WTC11 (cell line): Measurements from ENCODE around the gene STXBP3. TPM values are rescaled to one million over a fixed set of nuclear protein-coding genes. Genes with fewer than 3 reads are reported as not detected.

ENCODE experiments used
- ATAC-seq: fragments of 200-7000 bp; cut with Tn5 transposase; 2 replicates; pipeline ENCODE4 v1.10.0; 2021; ENCODE audit warnings: mild to moderate bottlenecking, moderate library complexity
- CTCF ChIA-PET: fragments of 300-600 bp; sonication (Branson Sonifier 250); formaldehyde crosslinking; loops from one replicate; lab custom pipeline; 2021; ENCODE audit warnings: antibody characterized with exemption; lab: Charles Lee
- POLR2A ChIA-PET: fragments of 350-600 bp; sonication (Branson Sonifier 250); formaldehyde crosslinking; loops from one replicate; lab custom pipeline; 2021; ENCODE audit warnings: antibody characterized with exemption; lab: Charles Lee
- DNase-seq: peaks from one replicate; pipeline ENCODE4 v3.0.0; 2021; ENCODE audit warnings: low spot score
- H3K27ac Mint-ChIP-seq: 2 replicates; pipeline ENCODE4 v1.8.0; 2021; ENCODE audit warnings: mixed read lengths
- H3K27me3 Mint-ChIP-seq: 2 replicates; pipeline ENCODE4 v1.8.0; 2021; ENCODE audit warnings: low read depth, mild to moderate bottlenecking, moderate library complexity, mixed read lengths
- H3K36me3 Mint-ChIP-seq: 2 replicates; pipeline ENCODE4 v1.8.0; 2021; ENCODE audit warnings: mixed read lengths
- H3K4me1 Mint-ChIP-seq: 2 replicates; pipeline ENCODE4 v1.8.0; 2022; ENCODE audit warnings: mixed read lengths
- H3K4me3 Mint-ChIP-seq: 2 replicates; pipeline ENCODE4 v1.8.0; 2021; ENCODE audit warnings: mild to moderate bottlenecking, moderate library complexity, mixed read lengths
- H3K9me3 Mint-ChIP-seq: 2 replicates; pipeline ENCODE4 v1.8.0; 2021; ENCODE audit warnings: mixed read lengths
- ELF4 ChIP-seq: sonication (generic); formaldehyde crosslinking; IDR thresholded peaks from 2 replicates; pipeline ENCODE4 v1.8.1; 2022; ENCODE audit warnings: low read depth, mild to moderate bottlenecking, moderate library complexity, missing genetic modification reagents
- TEAD4 ChIP-seq: sonication (generic); formaldehyde crosslinking; IDR thresholded peaks from 2 replicates; pipeline ENCODE4 v1.8.0; 2022; ENCODE audit warnings: mild to moderate bottlenecking, missing genetic modification reagents
- ZBTB21 ChIP-seq: sonication (generic); formaldehyde crosslinking; IDR thresholded peaks from 2 replicates; pipeline ENCODE4 v1.8.1; 2023; ENCODE audit warnings: mild to moderate bottlenecking, missing genetic modification reagents, borderline replicate concordance
- ZNF219 ChIP-seq: sonication (generic); formaldehyde crosslinking; IDR thresholded peaks from 2 replicates; pipeline ENCODE4 v1.8.0; 2023; ENCODE audit warnings: missing genetic modification reagents, mild to moderate bottlenecking, borderline replicate concordance
- ZNF423 ChIP-seq: fragments of 250-450 bp; sonication (Bioruptor Pico); IDR thresholded peaks from 2 replicates; pipeline ENCODE4 v2.1.2; 2022; ENCODE audit warnings: mild to moderate bottlenecking, moderate library complexity
- total RNA-seq: library from RNA; stranded (reverse); gene quantifications from 3 replicates; pipeline ENCODE4 v1.2.3, GENCODE V29; 2021
- TF ChIP-seq, protein P1 (sequence below): sonication (generic); formaldehyde crosslinking; conservative IDR thresholded peaks from 2 replicates; pipeline ENCODE4 v1.8.1; 2023; ENCODE audit warnings: mild to moderate bottlenecking, low read depth, missing genetic modification reagents, moderate library complexity
- TF ChIP-seq, protein P2 (sequence below): sonication (generic); formaldehyde crosslinking; IDR thresholded peaks from 2 replicates; pipeline ENCODE4 v1.8.0; 2022; ENCODE audit warnings: mild to moderate bottlenecking, missing genetic modification reagents
- TF ChIP-seq, protein P3 (sequence below): fragments of 200-600 bp; IDR thresholded peaks from 2 replicates; pipeline ENCODE4 v1.8.0; 2022; ENCODE audit warnings: antibody characterized with exemption
- TF ChIP-seq, protein P4 (sequence below): sonication (generic); formaldehyde crosslinking; IDR thresholded peaks from 2 replicates; pipeline ENCODE4 v1.8.0; 2022; ENCODE audit warnings: mild to moderate bottlenecking, missing genetic modification reagents
- TF ChIP-seq, protein P5 (sequence below): sonication (generic); formaldehyde crosslinking; IDR thresholded peaks from 2 replicates; pipeline ENCODE4 v1.8.0; 2022; ENCODE audit warnings: mild to moderate bottlenecking, missing genetic modification reagents

STXBP3 gene
- total RNA-seq, 1 experiment from 2014 or later, result 26.1 TPM

DNA sequence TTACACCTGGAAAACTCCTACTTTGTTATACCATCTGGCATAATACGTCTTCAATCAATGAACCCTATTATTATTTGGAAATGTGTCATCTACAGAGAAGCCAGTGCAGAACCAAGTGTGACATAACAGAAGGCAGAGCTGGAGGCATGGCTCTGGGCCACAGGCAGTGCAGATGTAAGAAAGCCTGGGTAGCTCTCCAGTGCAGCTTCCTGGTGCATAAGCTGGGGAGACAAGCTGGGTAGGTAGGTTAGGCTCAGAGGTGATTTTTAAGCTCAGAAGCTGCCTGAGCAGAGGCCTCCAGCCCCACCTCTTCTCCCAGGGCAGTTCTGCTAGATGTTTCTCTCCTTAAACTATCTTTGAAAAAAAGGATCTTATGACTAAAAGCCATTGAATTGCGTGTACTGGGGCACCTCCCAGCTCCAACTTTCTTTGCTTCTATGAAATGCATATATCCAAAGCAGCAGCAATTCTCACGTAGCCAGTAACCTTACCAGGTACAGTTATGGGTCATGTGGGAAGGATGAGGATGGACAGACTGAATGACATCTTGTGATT is 79.7 kb downstream of the STXBP3 start (continued):
- TF ChIP-seq, protein P1, sequence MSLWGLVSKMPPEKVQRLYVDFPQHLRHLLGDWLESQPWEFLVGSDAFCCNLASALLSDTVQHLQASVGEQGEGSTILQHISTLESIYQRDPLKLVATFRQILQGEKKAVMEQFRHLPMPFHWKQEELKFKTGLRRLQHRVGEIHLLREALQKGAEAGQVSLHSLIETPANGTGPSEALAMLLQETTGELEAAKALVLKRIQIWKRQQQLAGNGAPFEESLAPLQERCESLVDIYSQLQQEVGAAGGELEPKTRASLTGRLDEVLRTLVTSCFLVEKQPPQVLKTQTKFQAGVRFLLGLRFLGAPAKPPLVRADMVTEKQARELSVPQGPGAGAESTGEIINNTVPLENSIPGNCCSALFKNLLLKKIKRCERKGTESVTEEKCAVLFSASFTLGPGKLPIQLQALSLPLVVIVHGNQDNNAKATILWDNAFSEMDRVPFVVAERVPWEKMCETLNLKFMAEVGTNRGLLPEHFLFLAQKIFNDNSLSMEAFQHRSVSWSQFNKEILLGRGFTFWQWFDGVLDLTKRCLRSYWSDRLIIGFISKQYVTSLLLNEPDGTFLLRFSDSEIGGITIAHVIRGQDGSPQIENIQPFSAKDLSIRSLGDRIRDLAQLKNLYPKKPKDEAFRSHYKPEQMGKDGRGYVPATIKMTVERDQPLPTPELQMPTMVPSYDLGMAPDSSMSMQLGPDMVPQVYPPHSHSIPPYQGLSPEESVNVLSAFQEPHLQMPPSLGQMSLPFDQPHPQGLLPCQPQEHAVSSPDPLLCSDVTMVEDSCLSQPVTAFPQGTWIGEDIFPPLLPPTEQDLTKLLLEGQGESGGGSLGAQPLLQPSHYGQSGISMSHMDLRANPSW (CRISPR knock-in tag), result no peak
- no peak for TF ChIP-seq ZBTB21 (CRISPR knock-in tag)

DNA sequence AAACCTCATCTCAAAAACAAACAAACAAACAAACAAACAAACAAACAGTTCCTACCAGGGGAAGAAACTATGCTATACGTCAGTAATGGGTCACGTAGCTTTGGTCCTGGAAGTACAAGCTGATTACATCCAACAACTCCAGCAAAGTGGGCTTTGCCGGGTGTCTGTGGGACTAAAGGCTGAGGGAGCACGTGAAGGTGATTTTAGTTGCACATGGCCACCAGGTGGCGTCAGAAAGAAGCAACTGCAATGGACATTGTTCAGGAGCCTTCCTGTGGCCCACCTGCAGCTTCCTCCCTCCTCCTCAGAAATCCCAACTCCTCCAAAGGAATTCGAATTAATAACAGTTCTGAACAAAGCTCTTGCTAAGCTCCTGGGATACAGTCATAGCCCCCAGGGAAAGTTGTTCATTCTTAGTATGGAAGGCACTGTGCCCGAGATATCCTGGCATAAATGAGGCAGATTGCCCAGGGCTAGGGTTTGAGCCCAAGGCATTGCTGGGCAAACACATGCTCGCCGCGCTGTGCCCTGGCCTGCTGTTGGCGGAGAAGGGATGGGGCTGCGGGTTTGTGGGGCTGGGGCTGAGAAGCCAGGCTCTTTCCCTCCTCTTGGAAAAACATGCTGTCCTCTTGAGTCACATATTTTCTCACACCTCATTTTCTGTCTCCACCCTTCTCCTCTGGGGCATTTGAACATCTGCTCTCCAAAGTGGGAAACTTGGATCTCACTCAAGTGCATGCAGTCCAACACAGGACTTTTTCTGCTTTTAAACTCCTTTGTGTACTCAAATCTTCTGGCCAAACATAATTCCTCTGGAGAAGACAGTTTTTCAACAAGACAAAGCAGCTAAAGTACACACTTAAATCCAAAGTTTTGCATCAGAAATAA is 81.8 kb downstream of the STXBP3 start:
- TF ChIP-seq, protein P2, sequence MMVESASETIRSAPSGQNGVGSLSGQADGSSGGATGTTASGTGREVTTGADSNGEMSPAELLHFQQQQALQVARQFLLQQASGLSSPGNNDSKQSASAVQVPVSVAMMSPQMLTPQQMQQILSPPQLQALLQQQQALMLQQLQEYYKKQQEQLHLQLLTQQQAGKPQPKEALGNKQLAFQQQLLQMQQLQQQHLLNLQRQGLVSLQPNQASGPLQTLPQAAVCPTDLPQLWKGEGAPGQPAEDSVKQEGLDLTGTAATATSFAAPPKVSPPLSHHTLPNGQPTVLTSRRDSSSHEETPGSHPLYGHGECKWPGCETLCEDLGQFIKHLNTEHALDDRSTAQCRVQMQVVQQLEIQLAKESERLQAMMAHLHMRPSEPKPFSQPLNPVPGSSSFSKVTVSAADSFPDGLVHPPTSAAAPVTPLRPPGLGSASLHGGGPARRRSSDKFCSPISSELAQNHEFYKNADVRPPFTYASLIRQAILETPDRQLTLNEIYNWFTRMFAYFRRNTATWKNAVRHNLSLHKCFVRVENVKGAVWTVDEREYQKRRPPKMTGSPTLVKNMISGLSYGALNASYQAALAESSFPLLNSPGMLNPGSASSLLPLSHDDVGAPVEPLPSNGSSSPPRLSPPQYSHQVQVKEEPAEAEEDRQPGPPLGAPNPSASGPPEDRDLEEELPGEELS (CRISPR knock-in tag), result no peak
- TF ChIP-seq, protein P3, sequence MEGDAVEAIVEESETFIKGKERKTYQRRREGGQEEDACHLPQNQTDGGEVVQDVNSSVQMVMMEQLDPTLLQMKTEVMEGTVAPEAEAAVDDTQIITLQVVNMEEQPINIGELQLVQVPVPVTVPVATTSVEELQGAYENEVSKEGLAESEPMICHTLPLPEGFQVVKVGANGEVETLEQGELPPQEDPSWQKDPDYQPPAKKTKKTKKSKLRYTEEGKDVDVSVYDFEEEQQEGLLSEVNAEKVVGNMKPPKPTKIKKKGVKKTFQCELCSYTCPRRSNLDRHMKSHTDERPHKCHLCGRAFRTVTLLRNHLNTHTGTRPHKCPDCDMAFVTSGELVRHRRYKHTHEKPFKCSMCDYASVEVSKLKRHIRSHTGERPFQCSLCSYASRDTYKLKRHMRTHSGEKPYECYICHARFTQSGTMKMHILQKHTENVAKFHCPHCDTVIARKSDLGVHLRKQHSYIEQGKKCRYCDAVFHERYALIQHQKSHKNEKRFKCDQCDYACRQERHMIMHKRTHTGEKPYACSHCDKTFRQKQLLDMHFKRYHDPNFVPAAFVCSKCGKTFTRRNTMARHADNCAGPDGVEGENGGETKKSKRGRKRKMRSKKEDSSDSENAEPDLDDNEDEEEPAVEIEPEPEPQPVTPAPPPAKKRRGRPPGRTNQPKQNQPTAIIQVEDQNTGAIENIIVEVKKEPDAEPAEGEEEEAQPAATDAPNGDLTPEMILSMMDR, result peak; percentile 45; the same call in 1 of the 2 replicates
- TF ChIP-seq ZNF423 (no peak), TEAD4 (CRISPR knock-in tag) (no peak), ZNF219 (no peak)
- H3K4me3 Mint-ChIP-seq, result no peak overlapping the region
- ChIA-PET POLR2A (no interaction called here), CTCF (interaction anchor here (0.6 to 3.4 kb wide), 8 partner anchors 11 to 116 kb away, joined by 3 to 14 read pairs (median 4); partner anchors contain the start of gene FNDC7)
- H3K27ac Mint-ChIP-seq, result no peak overlapping the region
- ATAC-seq, result peak; percentile 90
- H3K9me3 Mint-ChIP-seq, result no peaks in the 10 kb centered on the region
- DNase-seq, result peak; percentile 69
- H3K36me3 Mint-ChIP-seq, result no peaks in the 10 kb centered on the region
- no peaks in the 10 kb centered on the region for H3K4me1 Mint-ChIP-seq
- no peaks in the 10 kb centered on the region for H3K27me3 Mint-ChIP-seq

DNA sequence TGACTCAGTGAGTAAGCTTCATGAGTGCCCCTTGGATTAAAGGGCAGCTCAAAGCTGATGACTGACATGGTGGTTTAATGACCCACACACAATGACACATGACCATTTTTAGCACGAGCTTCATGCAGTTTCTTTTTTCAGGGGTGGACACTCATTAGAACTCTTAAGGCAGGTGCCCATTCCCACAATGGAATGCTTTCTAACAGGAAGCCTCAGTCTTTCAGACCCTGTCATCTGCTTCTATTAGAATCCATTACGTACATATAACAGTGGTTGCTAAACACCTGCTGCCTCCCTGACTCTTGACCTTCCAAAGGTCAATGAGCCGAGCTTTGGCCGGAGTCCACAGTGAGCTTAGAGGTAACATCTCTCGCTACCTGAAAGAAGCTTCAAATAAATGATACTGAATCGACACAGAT is 83.0 kb downstream of the STXBP3 start:
- H3K27me3 Mint-ChIP-seq, result no peaks in the 10 kb centered on the region
- H3K9me3 Mint-ChIP-seq, result no peaks in the 10 kb centered on the region
- DNase-seq (no peak), ATAC-seq (no peak)
- no peak overlapping the region for H3K27ac Mint-ChIP-seq
- H3K36me3 Mint-ChIP-seq, result no peaks in the 10 kb centered on the region
- H3K4me3 Mint-ChIP-seq, result no peak overlapping the region
- TF ChIP-seq, protein P4, sequence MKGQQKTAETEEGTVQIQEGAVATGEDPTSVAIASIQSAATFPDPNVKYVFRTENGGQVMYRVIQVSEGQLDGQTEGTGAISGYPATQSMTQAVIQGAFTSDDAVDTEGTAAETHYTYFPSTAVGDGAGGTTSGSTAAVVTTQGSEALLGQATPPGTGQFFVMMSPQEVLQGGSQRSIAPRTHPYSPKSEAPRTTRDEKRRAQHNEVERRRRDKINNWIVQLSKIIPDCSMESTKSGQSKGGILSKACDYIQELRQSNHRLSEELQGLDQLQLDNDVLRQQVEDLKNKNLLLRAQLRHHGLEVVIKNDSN, result no peak
- no peak for TF ChIP-seq ELF4 (CRISPR knock-in tag)
- TF ChIP-seq, protein P5, sequence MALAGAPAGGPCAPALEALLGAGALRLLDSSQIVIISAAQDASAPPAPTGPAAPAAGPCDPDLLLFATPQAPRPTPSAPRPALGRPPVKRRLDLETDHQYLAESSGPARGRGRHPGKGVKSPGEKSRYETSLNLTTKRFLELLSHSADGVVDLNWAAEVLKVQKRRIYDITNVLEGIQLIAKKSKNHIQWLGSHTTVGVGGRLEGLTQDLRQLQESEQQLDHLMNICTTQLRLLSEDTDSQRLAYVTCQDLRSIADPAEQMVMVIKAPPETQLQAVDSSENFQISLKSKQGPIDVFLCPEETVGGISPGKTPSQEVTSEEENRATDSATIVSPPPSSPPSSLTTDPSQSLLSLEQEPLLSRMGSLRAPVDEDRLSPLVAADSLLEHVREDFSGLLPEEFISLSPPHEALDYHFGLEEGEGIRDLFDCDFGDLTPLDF, result no peak
- CTCF ChIA-PET, result interaction anchor here (0.8 to 3.4 kb wide), 3 partner anchors 65 to 69 kb away, joined by 4 to 14 read pairs (median 4); no protein-coding TSS in a partner anchor
- H3K4me1 Mint-ChIP-seq, result no peaks in the 10 kb centered on the region
- POLR2A ChIA-PET, result interaction anchor here (1.0 kb wide), 1 partner anchor 10 kb away, joined by 3 read pairs; no protein-coding TSS in a partner anchor
